ENCODE results near the gene PDZD2.
"Not testable (repeated sequence)": the region's sequence is repeated elsewhere in the genome, so short reads cannot be mapped to it uniquely, and the experiment has no call there.

The PDZD2 gene

DNA sequence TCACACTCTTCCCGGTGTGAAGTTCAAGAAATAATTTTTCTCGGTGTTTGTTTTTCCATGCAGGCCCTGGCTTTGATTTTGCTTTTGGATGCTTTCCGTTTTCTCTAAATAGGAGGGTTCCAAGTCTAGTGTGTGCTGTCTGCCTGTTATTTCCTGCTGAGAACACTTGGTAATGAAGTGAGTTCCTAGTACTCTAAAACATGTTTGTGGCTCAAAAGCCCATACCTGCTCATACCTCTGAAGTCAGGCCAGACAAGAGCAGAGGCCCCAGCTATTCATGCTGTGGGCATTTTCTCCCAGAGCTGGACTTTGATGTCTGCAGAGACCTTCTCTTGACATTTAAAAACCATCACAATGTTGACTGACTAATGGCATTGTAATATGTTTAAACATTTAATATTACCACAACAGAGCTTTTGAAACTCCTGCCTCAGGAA is 324.0 kb downstream of the PDZD2 start:
- TF ChIP-seq, protein P1, sequence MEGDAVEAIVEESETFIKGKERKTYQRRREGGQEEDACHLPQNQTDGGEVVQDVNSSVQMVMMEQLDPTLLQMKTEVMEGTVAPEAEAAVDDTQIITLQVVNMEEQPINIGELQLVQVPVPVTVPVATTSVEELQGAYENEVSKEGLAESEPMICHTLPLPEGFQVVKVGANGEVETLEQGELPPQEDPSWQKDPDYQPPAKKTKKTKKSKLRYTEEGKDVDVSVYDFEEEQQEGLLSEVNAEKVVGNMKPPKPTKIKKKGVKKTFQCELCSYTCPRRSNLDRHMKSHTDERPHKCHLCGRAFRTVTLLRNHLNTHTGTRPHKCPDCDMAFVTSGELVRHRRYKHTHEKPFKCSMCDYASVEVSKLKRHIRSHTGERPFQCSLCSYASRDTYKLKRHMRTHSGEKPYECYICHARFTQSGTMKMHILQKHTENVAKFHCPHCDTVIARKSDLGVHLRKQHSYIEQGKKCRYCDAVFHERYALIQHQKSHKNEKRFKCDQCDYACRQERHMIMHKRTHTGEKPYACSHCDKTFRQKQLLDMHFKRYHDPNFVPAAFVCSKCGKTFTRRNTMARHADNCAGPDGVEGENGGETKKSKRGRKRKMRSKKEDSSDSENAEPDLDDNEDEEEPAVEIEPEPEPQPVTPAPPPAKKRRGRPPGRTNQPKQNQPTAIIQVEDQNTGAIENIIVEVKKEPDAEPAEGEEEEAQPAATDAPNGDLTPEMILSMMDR (IDR thresholded peaks at IDR 0.05; ENCODE audit: control insufficient read depth, extremely low read depth, insufficient read depth) = no peak
- DNase-seq (ENCODE audit: low read depth) = no peak
- no peak overlapping the region for H3K4me3 ChIP-seq (ENCODE audit: low read depth, low read length)

DNA sequence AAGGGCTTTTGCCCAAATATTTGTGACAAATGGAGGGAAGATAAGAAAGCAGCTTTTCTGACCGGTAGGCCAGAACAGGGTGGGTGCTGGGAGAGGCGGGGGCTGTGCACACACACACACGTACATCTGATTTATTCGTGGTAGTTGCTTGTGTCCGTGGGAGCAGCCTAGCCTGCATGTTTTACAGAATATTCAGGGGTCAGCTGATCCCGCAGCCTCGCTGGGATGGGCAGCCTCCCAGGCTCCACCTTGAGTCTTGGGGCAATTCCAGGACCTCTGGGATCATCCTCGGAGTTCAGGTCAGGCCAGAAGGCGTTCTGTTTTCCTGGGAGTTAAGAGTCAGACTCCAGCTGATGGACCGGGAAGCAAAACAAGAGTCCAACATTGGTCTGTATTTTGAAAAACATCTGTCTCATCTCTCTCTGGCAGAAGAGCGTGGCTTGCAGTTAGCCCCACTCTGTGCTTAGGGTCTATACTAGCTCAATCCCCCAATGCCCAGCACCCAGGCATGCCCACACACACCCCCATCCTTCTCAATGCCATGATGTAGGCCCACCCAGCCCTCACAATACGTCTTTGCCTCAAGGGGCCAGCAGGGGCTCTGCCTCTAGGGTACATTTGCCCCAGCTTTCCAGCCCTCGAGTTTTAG is 324.6 kb downstream of the PDZD2 start:
- H3K4me3 ChIP-seq (ENCODE audit: low read depth, low read length) = no peak overlapping the region
- TF ChIP-seq, protein P1 (IDR thresholded peaks at IDR 0.05; ENCODE audit: control insufficient read depth, extremely low read depth, insufficient read depth) = no peak

DNA sequence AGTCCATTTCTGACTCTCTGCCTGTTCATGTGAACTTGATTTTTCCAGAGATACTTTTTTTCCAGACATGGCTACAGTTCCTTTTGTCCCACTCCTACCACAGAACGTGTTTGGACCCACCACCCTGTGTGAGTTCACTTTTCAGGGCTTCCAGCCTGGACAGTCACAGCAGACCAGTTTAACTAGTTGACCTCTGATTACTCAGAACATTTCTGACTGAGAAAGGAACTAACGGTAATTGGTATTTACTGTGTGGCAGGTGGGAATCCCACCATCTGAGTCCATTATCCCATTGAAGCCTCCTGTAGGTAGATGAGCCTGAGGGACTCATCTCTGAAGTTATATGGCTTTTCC is 325.1 kb downstream of the PDZD2 start:
- no peak overlapping the region for H3K4me3 ChIP-seq (ENCODE audit: low read depth, low read length)
- DNase-seq (ENCODE audit: low read depth) = no peak
- TF ChIP-seq, protein P1 (IDR thresholded peaks at IDR 0.05; ENCODE audit: control insufficient read depth, extremely low read depth, insufficient read depth) = no peak

More for the DNA sequence above, 324.6 kb downstream of the PDZD2 start:
- no peak for DNase-seq (ENCODE audit: low read depth)

DNA sequence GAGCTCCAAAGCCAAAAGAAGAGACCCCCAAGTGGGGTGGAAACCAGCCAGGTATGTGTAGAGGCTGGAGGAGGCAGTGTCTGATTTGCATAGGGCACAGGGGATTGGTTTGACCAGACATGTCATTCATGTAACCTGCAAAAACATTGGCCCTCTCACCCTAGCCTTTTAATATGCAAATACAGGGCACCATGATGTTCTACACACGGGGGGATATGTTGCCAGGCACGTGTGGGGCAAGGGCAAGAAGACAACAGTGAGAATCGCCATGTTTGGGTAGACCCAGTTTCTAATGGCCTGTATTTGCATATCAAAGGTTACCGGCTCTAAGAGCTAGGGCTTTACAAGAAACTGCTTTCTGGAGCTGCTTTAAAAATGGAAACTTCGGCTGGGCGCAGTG is 326.3 kb downstream of the PDZD2 start:
- TF ChIP-seq, protein P1 (IDR thresholded peaks at IDR 0.05; ENCODE audit: control insufficient read depth, extremely low read depth, insufficient read depth) = no peak
- no peak for DNase-seq (ENCODE audit: low read depth)
- H3K4me3 ChIP-seq (ENCODE audit: low read depth, low read length) = no peak overlapping the region

DNA sequence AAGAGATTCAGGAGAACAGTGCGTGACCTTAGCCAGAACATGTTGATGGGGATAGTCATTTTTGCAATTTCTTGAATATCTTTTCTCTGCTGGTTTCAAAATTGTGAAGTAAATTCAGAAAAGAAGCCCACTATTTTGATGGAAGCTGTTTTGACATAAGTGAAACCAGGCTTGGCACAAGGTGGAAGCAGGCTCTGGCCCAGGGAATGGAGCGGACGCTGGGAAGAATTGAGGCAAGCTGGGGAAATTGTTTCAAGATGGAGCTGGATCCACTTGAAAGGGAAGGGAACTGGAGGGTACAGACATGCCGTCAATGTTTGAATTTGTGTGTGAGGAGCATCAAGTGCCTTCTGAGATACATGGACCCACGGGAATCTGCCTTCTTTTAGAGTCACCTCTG is 328.0 kb downstream of the PDZD2 start:
- no peak overlapping the region for H3K4me3 ChIP-seq (ENCODE audit: low read depth, low read length)
- DNase-seq (ENCODE audit: low read depth) = no peak
- TF ChIP-seq, protein P1 (IDR thresholded peaks at IDR 0.05; ENCODE audit: control insufficient read depth, extremely low read depth, insufficient read depth) = no peak

DNA sequence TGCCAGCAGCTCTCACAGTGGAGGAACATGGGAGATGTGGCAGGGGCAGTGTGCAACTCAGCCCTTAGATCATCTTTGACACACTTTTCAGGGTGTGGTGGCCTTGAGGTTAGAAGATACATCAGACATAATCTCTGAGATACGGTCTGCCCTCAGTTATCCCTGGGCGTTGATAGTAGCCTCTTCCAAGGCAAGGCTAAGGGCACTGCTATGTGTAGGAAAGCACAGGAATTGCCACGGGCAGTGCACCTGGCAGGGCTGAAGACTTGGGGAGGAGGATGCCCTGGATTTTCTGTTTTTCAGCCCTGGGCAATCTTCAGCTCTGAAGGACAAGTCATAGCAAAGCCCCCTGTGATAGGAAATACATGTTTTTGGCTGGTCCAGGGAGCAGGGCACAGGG is 328.5 kb downstream of the PDZD2 start:
- no peak for DNase-seq (ENCODE audit: low read depth)
- no peak overlapping the region for H3K4me3 ChIP-seq (ENCODE audit: low read depth, low read length)
- TF ChIP-seq, protein P1 (IDR thresholded peaks at IDR 0.05; ENCODE audit: control insufficient read depth, extremely low read depth, insufficient read depth) = no peak

DNA sequence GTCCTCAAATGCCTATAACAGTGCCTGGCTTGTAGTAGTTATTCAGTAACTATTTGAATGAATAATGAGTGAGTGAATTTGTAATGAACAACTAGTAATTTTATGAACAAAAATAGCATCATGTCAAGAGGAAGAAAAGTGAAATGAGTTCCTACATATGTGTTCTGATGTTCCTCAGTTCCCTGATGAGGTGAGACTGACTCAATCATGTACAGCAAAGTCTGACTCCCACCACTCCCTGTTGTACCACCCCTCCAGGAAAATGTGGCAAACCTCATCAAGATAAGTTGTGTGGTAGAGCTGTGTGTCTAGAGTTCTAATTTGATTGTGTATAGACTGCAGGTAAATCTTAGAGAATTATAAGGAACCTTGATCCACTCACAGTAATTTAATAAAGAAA is 333.6 kb downstream of the PDZD2 start:
- H3K4me3 ChIP-seq (ENCODE audit: low read depth, low read length) = no peak overlapping the region
- TF ChIP-seq, protein P1 (IDR thresholded peaks at IDR 0.05; ENCODE audit: control insufficient read depth, extremely low read depth, insufficient read depth) = no peak
- no peak for DNase-seq (ENCODE audit: low read depth)

DNA sequence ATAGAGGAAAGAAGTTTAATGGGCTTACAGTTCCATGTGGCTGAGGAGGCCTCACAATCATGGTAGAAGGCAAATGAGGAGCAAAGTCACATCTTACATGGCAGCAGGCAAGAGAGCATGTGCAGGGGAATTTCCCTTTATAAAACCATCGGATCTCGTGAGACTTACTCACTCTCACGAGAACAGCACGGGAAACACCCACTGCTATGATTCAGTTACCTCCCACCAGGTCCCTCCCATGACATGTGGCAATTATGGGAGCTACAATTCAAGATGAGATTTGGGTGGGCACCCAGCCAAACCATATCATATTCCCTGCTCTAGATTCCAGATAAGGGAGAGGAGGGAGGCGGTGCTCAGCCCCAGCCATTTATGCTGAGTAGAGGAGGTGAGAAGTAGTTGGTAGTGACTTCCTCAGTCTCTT is 336.3 kb downstream of the PDZD2 start:
- not testable (repeated sequence) for H3K4me3 ChIP-seq (ENCODE audit: low read depth, low read length); DNase-seq (ENCODE audit: low read depth)
